ENCODE results near the gene FLT3. TPM values are rescaled to one million over a fixed set of nuclear protein-coding genes. Genes with fewer than 3 reads are reported as not detected.
A peak's percentile ranks its signal among the peaks of the same experiment; 100 is the strongest.

Gene FLT3
- total and polyA plus RNA-seq, 2 of the 13 experiments (the other 11 are each of a cell fraction or from before 2014, with no cell fraction given): not detected

GRCh38 chr13:27960362-27961226, 139.8 kb downstream of the FLT3 start (continued):
- TF ChIP-seq FIP1L1 (IDR thresholded peaks at IDR 0.05; ENCODE audit: borderline replicate concordance, insufficient read depth, low read depth, low read length) (no peak), NR2F2 (IDR thresholded peaks at IDR 0.05; ENCODE audit: borderline replicate concordance, low read depth) (peak; percentile 91), TEAD2 (CRISPR knock-in tag; IDR thresholded peaks at IDR 0.05) (no peak), RBAK (CRISPR knock-in tag; IDR thresholded peaks at IDR 0.05) (peak; percentile 67; the same call in 1 of the 2 replicates), PHF21A (CRISPR knock-in tag; IDR thresholded peaks at IDR 0.05) (peak; percentile 93), HOMEZ (CRISPR knock-in tag; IDR thresholded peaks at IDR 0.05; ENCODE audit: low read depth) (peak; percentile 61; the same call in 1 of the 2 replicates), PAXIP1 (CRISPR knock-in tag; conservative IDR thresholded peaks at IDR 0.05) (peak; percentile 96), ZUFSP (CRISPR knock-in tag; IDR thresholded peaks at IDR 0.05; ENCODE audit: borderline replicate concordance) (no peak), POLR2A (IDR thresholded peaks at IDR 0.05; ENCODE audit: insufficient read depth in 1 of 2, low read depth in 2 of 2, low read length in 2 of 2) (peak in 1 of 2 experiments; percentile 94; a peak in 2 of 4 replicates), ZBTB46 (CRISPR knock-in tag; IDR thresholded peaks at IDR 0.05; ENCODE audit: borderline replicate concordance) (peak; percentile 93; the same call in 1 of the 2 replicates), U2AF1 (optimal IDR thresholded peaks at IDR 0.05; ENCODE audit: low read depth, low read length) (peak; percentile 14), ZNF33B (CRISPR knock-in tag; IDR thresholded peaks at IDR 0.05) (0 out of 2 replicates have a peak, but pooled peaks have one; percentile 7), ETS1 (CRISPR knock-in tag; IDR thresholded peaks at IDR 0.05) (no peak), ARHGAP35 (CRISPR knock-in tag; IDR thresholded peaks at IDR 0.05; ENCODE audit: borderline replicate concordance) (peak; percentile 48; the same call in 1 of the 2 replicates), ZNF644 (CRISPR knock-in tag; IDR thresholded peaks at IDR 0.05; ENCODE audit: low read depth) (0 out of 2 replicates have a peak, but pooled peaks have one; percentile 44), GLI4 (CRISPR knock-in tag; IDR thresholded peaks at IDR 0.05; ENCODE audit: borderline replicate concordance) (no peak), SP140L (CRISPR knock-in tag; IDR thresholded peaks at IDR 0.05; ENCODE audit: borderline replicate concordance) (no peak), SRSF4 (IDR thresholded peaks at IDR 0.05; ENCODE audit: low read depth, low read length, poor library complexity, severe bottlenecking) (no peak)
